Adrenal gland (tissue), 12 donors: Measurements from ENCODE around the gene FASN. TPM values are rescaled to one million over a fixed set of nuclear protein-coding genes. Genes with fewer than 3 reads are reported as not detected.

Source experiments
- DNase-seq, 7 donors: peaks; one replicate each; pipeline ENCODE4 v3.0.0-alpha.2; 2019 to 2020
- H3K27ac ChIP-seq, 5 donors: fragments of 200-600 bp; sonication (generic) in 4 of 5; 1 replicate in 3 of 5; 2 replicates in 2 of 5; pipeline versions ENCODE4 v1.5.1 to v1.8.0; 2016 to 2020; ENCODE audit warnings: mild to moderate bottlenecking in 1 of 5
- H3K27me3 ChIP-seq: fragments of 200-600 bp; 2 replicates; pipeline ENCODE4 v1.8.0; 2021
- H3K36me3 ChIP-seq, 2 donors: fragments of 200-600 bp; replicated peaks in 1 of 2; 1 replicate in 1 of 2; 2 replicates in 1 of 2; pipeline versions ENCODE4 v1.5.1 to v1.8.0; 2018 to 2022
- H3K4me1 ChIP-seq, 2 donors: fragments of 200-600 bp; replicated peaks in 1 of 2; 1 replicate in 1 of 2; 2 replicates in 1 of 2; pipeline versions ENCODE4 v1.5.1 to v1.8.0; 2018 to 2021
- H3K4me3 ChIP-seq, 4 donors: fragments of 200-600 bp; sonication (generic) in 3 of 4; one replicate each; pipeline ENCODE4 v1.5.1; 2016 to 2018
- H3K9me3 ChIP-seq, 3 donors: fragments of 200-600 bp; sonication (generic) in 1 of 3; replicated peaks in 1 of 3; 1 replicate in 2 of 3; 2 replicates in 1 of 3; pipeline versions ENCODE4 v1.5.1 to v1.8.0; 2016 to 2021
- CTCF ChIP-seq, 6 experiments: fragments of 450-650 bp in 4 of 6; fragments of 200-600 bp in 2 of 6; sonication (generic) in 1 of 6; IDR thresholded peaks; 1 replicate in 5 of 6; 2 replicates in 1 of 6; pipeline versions ENCODE4 v1.5.1 to v1.8.0; 2016 to 2021; ENCODE audit warnings: antibody characterized with exemption in 6 of 6, mild to moderate bottlenecking in 2 of 6, moderate library complexity in 1 of 6
- POLR2A ChIP-seq, 2 donors: fragments of 450-650 bp; IDR thresholded peaks; one replicate each; pipeline ENCODE4 v1.6.1; 2017; ENCODE audit warnings: antibody characterized with exemption in 2 of 2, mild to moderate bottlenecking in 2 of 2, moderate library complexity in 1 of 2
- WGBS, 4 donors: extraction: QIAGEN DNeasy Blood & Tissue Kit in 2 of 4; methylation state at CpG; one replicate each; pipeline versions ENCODE4 v1.1.5 to v1.1.7; 2013 to 2017; 5-methylcytosine and 5-hydroxymethylcytosine counted together
- intact Hi-C, 2 donors: fragments of 100-400 bp; cut with DNase I; formaldehyde crosslinking; loops; one replicate each; pipeline versions ENCODE4 v1.14.1 to v1.15.0; 2022 to 2023
- polyA plus RNA-seq, 3 donors: library from polyadenylated mRNA; stranded (reverse); fragments of 200-250 nt in 2 of 3; fragments of 350-450 nt in 1 of 3; fragmentation: Illumina TruSeq in 1 of 3; extraction: RNeasy Lipid Tissue Mini Kit (QIAGEN cat#74804) in 1 of 3; gene quantifications; one replicate each; pipeline ENCODE4 v1.2.3, GENCODE V29; 2013 to 2014
- total RNA-seq, 9 donors: library from RNA; depleted of rRNA in 4 of 9; stranded (reverse); fragments of >200 nt in 4 of 9; fragments of 120-200 nt in 1 of 9; fragmentation: NEBNext Ultra II Directional in 1 of 9; extraction: Animal tissue kit (Norgen Biotek cat#: 25700) in 1 of 9; gene quantifications; one replicate each; pipeline versions ENCODE4 v1.1.0 to v1.2.4, GENCODE V29; 2013 to 2023
- donor health status: healthy with polysubstance abuse.
- donor health status: Bipolar disorder and iron deficiency.
- donor health status: DM: yes; HTN: yes; CAD: no.
- donor health status: DM: no; HTN: no; CAD: no.
- donor health status: DM: no; HTN: no; CAD: no.
- donor health status: DM: yes; HTN: yes; CAD: no.

FASN gene
- total and polyA plus RNA-seq, 12 donors = 18.9 to 276 (median 79.7) TPM

GRCh38 chr17:82079001-82079677, 18.9 kb downstream of the FASN start:
- intact Hi-C loops = no loop called here
- no peaks in the 10 kb centered on the region for H3K4me1 ChIP-seq
- H3K9me3 ChIP-seq = no peaks in the 10 kb centered on the region
- H3K27ac ChIP-seq = no peak overlapping the region
- H3K36me3 ChIP-seq = peaks cover 0 to 56% of the 10 kb centered on the region in 2 donors
- H3K4me3 ChIP-seq = no peak overlapping the region
- no peaks in the 10 kb centered on the region for H3K27me3 ChIP-seq
- DNase-seq = no peak
- TF ChIP-seq POLR2A (IDR thresholded peaks at IDR 0.05) (no peak), CTCF (IDR thresholded peaks at IDR 0.05) (no peak)
- WGBS, 4 donors = 90 to 94% (median 94%) methylated on average over 24 to 47 of the region's 47 CpGs

GRCh38 chr17:82078433-82078832, 19.6 kb downstream of the FASN start:
- TF ChIP-seq CTCF (IDR thresholded peaks at IDR 0.05) (no peak), POLR2A (IDR thresholded peaks at IDR 0.05) (no peak)
- no peak for DNase-seq
- no peak overlapping the region for H3K27ac ChIP-seq
- H3K27me3 ChIP-seq = no peaks in the 10 kb centered on the region
- H3K36me3 ChIP-seq = peaks cover 0 to 49% of the 10 kb centered on the region in 2 donors
- 96 to 97% (median 96%) methylated on average over 7 to 18 of the region's 18 CpGs; no CpG with 5 or more reads in 1 of the 4 donors for WGBS, 4 donors
- no peaks in the 10 kb centered on the region for H3K9me3 ChIP-seq
- no peaks in the 10 kb centered on the region for H3K4me1 ChIP-seq
- intact Hi-C loops = no loop called here
- H3K4me3 ChIP-seq = no peak overlapping the region

GRCh38 chr17:82077617-82078358, 20.2 kb downstream of the FASN start:
- intact Hi-C loops = no loop called here
- 75 to 88% (median 80%) methylated on average over 14 to 28 of the region's 28 CpGs for WGBS, 4 donors
- H3K9me3 ChIP-seq = no peaks in the 10 kb centered on the region
- DNase-seq = no peak
- H3K4me1 ChIP-seq = no peaks in the 10 kb centered on the region
- H3K4me3 ChIP-seq = no peak overlapping the region
- TF ChIP-seq CTCF (IDR thresholded peaks at IDR 0.05) (no peak), POLR2A (IDR thresholded peaks at IDR 0.05) (no peak)
- H3K36me3 ChIP-seq = peaks cover 0 to 42% of the 10 kb centered on the region in 2 donors
- H3K27me3 ChIP-seq = no peaks in the 10 kb centered on the region
- H3K27ac ChIP-seq = no peak overlapping the region

GRCh38 chr17:82076785-82077591, 21.0 kb downstream of the FASN start:
- intact Hi-C loops = no loop called here
- no peak for TF ChIP-seq POLR2A (IDR thresholded peaks at IDR 0.05)
- no peak for TF ChIP-seq CTCF (IDR thresholded peaks at IDR 0.05)
- H3K27ac ChIP-seq = no peak overlapping the region
- H3K27me3 ChIP-seq = no peaks in the 10 kb centered on the region
- no peak overlapping the region for H3K4me3 ChIP-seq
- H3K9me3 ChIP-seq = no peaks in the 10 kb centered on the region
- 64 to 76% (median 68%) methylated on average over 14 to 21 of the region's 21 CpGs for WGBS, 4 donors
- no peak for DNase-seq
- no peaks in the 10 kb centered on the region for H3K4me1 ChIP-seq
- peaks cover 0 to 34% of the 10 kb centered on the region in 2 donors for H3K36me3 ChIP-seq
